Measurements from ENCODE around the gene MB21D2.

- TF ChIP-seq POLR2AphosphoS5 (IDR thresholded peaks at IDR 0.05; ENCODE audit: low read depth, low read length) (no peak), POLR2A (IDR thresholded peaks at IDR 0.05; ENCODE audit: low read depth, low read length) (no peak), TAF1 (IDR thresholded peaks at IDR 0.05; ENCODE audit: low read depth, low read length) (no peak), SPI1 (IDR thresholded peaks at IDR 0.05; ENCODE audit: low read depth, low read length) (no peak), POU2F2 (IDR thresholded peaks at IDR 0.05; ENCODE audit: low read depth, low read length) (no peak)
Observed at GRCh38 chr3:192918275-192918588, 576 bp upstream of the MB21D2 start.
